ENCODE results near the gene KCNH5.

KCNH5 gene

DNA sequence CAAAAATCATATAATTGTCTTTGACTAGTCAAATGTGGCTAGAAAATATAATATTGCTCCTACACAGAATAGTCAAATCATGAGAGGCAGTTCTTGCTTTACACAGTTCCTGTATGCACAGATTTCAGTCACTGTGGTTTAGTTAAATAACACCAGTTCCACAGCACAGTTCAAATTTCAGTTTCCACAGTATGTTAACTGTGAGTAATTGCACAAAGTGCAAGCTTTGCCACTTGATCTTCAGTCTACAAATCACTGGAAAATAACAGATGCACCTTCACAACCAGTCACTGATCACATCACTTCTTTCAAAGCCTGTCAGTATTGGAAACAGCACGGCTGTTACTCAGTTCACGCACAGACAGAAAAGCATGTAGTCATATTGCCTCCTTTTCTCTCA, 38.7 kb downstream of the KCNH5 start:
- DNase-seq (ENCODE audit: low read depth in 2 of 2): no peak

DNA sequence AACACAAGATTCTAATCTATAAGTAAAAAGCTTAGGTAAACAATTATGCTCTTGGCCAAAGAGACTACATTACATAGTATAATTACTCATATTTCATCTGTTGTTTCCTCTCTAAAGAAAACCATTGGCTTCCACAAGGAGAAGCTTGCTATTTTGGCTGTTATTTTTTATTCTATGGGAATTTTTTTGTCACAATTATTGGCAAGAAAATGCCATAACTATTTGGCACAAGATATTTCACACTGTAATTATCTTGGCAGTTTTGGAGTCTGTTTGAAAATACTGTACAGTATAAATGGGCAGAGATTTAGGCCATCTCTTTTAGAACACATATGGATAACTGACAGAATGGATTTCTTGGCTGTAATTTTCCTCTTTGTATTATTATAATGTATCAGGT, 51.2 kb downstream of the KCNH5 start:
- no peak for DNase-seq (ENCODE audit: low read depth in 2 of 2)

DNA sequence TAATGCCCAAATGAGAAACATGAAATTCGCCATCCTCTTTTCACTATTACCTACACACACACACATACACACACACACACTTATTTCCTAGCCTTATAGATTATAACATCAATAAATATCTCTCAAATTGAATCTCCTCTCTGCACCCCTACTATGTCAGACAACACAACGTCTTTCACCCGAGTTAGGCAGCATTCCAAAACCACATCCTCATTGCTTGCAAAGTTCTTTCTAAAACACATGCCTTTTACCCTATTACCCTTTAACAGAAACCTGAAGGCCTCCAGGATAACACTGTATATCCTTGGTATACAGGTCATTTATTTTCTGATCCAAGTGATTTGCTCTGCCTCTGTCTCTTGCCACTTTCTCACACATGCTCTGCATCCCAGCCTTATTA, 56.3 kb downstream of the KCNH5 start:
- no peak for DNase-seq (ENCODE audit: low read depth in 2 of 2)

DNA sequence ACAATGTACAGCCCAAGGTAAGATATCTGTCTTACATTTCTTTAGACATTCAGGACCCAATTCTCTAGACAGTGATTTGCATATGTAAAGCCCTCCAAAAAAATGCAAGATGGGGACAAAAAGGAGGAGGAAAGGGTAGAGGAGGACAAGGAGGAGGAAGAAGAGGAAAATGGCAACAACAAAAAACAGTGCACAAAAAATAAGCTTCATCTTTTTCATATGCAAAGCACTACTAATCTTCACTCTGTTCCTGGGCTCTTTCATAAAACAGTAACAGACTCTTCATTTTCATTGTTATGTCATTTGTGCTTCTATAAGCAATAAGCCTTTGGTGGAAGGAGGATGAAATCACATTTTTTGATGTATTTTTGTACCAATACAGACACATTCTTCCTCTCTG, 61.4 kb downstream of the KCNH5 start:
- DNase-seq (ENCODE audit: low read depth in 2 of 2): no peak

DNA sequence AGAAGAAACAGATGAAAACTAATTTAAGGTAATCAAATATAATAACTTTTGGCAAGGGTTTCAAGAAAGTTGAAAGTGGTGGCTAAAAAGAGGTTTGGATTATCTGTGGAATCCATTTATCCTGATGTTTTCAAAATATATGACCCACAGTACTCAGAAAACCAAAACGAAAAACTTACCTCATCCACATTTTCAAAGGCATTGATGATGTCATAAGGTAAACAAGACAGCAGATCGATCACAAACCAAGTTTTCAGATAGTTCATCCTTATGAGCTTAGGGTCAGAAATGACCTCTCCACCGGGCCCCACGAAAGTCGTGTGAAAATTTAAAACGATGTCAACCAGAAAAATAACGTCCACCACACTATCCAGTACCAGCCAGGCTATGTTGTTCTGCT, 64.6 kb downstream of the KCNH5 start:
- no peak for DNase-seq (ENCODE audit: low read depth in 2 of 2)

DNA sequence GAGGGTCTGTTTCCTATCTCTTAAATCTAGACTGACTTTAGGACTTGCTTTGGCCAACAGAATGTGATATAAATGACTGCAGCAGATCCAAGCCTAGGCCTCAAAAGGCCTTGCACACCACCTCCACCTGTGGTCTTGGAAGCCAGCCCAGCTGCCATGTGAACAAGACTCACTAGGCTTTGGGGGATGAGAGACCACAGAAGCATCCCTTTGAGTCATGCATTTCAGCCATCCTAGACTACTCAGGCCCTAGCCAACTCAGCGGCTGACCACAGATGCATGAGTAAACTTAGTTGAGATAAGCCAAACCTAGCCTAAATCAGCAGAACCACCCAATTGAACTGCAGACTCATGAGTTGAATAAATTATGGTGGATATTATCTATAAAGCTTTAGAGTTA, 87.7 kb downstream of the KCNH5 start:
- DNase-seq (ENCODE audit: low read depth in 2 of 2): no peak

DNA sequence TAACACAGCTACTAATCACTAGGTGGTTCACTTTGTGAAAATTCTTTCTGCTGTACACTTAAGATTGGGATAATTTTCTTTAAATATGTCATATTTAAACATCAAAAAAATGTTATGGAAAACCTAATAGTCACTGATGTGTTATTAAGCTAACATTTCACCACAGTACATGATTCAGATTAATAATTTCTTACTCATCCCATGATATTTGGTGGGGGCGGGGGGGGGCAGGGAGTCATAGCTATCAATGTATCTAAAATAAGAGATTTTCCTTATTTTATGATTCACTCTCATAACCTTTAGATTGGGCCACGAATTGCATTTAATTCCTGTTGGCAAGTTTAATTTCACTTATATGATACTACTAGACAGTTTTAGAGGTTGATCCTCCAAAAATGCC, 88.8 kb downstream of the KCNH5 start:
- DNase-seq (ENCODE audit: low read depth in 2 of 2): no peak

DNA sequence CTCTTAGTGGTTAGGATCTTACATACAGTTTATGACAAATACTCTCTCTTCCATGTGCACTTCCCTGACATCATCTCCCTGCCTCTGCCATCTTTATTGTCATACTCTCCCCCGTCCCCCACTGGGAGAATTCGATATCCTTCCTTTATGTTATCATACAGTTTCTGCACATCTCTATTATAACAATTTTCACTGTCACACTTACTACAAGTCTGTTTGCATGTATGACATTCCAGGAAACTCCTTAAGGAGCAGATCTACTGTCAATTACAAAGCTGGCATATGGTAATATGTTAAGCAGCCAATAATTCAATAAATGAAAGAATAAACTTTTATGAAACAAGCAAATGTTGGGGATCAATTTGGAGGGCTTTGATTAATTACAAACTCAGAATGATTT, 91.1 kb downstream of the KCNH5 start:
- no peak for DNase-seq (ENCODE audit: low read depth in 2 of 2)

DNA sequence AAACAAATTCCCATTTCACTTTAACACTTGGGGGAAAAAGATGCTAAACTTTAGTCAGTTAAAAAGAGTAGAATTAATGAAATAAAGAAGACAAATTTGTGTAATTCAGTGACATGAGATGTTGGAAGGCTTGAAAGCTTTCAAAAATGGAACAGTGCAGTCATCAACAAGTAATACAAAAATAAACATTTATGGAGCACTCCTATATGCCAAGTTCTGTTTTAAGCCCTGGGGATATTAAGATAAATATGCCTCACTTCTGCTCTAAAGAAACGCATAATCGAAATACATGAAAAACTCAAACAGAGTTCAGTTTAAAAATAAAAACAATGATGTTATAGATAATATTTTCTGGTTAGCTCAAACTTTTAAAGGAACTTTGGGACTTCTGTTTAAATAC, 93.0 kb downstream of the KCNH5 start:
- no peak for DNase-seq (ENCODE audit: low read depth in 2 of 2)

DNA sequence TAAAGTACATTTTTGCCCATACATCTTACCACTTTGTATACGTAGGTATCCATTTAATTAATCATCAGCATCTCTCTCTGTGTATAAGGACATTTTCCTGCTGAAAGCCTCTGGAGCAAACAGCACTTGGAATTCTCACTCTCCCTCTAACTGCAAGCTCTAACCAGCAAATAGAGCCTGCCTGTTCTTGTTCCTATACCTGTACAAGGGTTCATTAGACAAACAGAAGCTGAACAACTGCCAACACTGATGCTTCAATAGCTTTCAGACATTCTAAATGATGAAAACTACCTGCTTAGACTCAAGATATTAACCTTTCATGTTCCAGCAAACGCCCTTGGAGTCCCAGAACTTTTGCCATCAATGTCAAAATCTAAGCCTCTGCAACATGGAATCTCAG, 98.0 kb downstream of the KCNH5 start:
- no peak for DNase-seq (ENCODE audit: low read depth in 2 of 2)

DNA sequence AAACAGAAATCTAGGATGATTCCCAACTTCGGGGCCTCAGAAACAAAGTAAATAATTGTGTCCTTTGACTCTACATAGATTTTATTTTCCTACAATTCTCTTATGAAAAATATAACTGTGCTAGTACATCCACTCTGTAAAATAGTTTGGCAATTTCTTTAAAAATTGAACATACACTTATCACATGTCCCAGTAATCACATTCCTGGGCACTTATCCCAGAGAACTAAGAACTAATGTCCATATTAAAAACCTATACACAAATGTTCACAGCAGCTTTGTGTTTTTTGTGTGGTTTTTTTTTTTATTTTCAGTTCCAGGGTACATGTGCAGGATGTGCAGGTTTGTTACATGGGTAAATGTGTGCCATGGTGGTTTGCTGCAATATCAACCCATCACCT, 99.0 kb downstream of the KCNH5 start:
- no peak for DNase-seq (ENCODE audit: low read depth in 2 of 2)

DNA sequence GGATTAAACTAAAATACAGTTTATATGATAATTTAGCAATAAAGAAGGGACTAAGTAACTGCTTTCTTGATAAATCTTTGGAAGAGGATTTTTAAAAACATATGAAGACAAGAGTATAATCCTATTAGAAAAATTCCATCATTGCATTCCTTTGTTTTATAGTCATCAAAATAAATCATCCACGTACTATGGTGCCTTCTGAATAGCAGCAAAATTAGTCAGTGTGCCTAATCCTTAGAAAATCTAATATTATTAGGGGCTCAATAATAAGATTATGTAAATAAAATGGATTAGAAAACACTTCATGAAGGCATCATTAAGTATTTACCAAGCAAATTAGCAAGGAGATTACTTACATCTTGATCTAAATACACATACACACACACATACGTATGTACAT, 102.1 kb downstream of the KCNH5 start:
- DNase-seq (ENCODE audit: low read depth in 2 of 2): no peak

DNA sequence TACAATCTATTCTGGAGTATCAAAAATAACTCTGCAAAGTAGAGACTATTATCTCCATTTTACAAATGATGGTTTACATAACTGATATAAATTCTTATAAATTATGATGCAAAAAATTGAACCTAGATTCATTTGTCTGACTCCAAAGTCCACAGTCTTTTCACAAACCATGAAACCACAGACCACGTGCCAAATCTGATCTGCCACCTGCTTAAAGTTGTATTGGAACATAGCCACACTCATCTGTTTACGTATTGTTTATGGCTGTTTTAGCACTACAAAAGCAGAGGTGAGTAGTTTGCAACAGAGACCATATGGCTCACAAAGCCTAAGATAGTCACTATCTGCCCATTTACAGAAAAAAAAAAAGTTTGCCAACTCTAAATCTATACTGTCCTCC, 105.3 kb downstream of the KCNH5 start:
- DNase-seq (ENCODE audit: low read depth in 2 of 2): no peak

DNA sequence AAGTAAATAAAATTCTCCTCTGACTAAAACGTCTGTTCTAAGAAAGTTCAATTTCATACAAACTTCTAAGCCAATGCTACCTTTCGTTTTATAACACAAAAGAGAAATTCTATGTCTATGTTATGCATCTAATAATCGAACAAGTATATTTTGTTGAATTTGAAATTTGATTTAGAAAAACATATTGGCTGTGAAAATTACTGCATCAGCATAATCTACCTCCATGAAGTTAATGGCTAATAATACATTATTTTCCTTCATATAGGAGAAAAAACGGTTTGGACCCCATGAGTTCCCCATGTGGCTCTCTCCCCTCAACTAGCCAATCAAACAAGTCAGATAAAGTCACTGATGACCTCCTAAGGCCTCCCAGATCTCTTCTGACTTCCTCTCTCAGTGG, 106.5 kb downstream of the KCNH5 start:
- DNase-seq (ENCODE audit: low read depth in 2 of 2): no peak

DNA sequence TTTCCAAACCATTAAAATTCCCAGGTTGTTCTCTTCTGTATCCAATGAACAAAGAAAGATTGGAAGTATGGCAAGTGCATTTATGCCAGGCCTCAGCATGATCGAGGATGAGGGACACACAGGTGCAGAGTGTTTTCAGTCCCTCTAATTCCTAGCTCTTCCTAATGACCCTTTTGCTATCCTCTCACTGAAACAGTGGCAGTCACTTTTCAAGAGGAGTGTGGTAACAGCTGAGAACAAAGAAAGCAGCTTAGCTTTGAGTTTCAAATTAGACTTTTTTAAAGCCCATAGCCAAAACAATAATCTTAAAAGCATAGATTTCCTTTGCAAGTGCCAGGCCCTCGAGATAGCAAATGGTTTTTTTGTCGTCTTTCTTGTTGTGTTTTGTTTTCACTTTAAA, 110.8 kb downstream of the KCNH5 start:
- no peak for DNase-seq (ENCODE audit: low read depth in 2 of 2)

DNA sequence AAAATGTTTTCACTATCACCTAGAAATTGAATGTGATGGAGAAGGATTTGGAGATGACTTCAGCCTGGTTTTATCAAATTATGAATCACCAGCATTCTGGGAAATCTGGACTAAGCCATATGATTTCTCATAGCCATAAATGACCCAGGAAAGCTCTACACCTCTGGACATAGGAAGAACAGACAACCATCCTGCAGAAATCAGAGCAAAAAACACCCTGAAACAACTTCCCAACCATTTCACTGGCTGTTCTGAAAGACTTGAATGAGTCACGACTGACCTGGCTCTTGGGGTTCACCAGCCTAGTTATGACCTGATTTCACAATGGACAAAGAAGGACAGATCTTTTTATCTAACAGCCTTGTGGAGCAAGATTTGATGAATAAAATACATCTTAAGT, 123.8 kb downstream of the KCNH5 start:
- no peak for DNase-seq (ENCODE audit: low read depth in 2 of 2)

DNA sequence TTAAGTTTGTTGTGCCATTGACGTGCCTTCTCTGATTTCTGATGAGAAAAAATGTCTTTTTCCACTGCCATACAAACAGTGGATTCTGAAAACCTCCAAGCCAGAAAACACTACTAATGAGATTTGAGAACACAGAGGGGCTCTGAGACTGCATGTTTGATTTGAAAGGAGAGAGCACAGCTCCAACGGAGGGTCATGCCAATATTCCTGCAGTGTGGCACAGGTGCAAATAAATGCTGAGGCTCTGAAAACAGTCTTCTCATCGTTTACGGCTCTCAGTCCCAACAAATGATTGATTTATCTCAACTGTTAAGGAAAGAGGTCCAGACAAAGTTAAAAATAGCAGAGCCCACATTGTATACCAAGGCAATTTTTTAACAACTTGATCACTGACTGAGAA, 128.7 kb downstream of the KCNH5 start:
- DNase-seq (ENCODE audit: low read depth in 2 of 2): no peak

DNA sequence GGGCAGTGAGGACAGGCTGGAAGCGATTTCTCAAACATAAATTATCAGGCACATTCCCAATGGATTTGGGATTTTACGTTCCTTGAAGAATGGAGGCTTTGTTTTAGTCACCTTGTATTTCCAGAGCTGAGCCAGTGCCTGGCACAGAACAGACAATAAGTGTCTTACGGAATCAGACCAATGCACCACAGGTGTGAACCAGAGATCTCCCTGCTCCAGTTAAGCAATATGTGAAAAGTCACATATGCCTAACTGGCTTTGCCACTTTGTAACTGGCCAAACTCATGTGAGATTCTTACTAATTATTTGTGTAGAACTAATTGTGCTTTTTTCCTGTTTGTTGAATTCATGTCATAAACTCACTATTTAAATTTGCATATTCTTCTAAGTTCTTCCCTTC, 130.4 kb downstream of the KCNH5 start:
- DNase-seq (ENCODE audit: low read depth in 2 of 2): no peak

DNA sequence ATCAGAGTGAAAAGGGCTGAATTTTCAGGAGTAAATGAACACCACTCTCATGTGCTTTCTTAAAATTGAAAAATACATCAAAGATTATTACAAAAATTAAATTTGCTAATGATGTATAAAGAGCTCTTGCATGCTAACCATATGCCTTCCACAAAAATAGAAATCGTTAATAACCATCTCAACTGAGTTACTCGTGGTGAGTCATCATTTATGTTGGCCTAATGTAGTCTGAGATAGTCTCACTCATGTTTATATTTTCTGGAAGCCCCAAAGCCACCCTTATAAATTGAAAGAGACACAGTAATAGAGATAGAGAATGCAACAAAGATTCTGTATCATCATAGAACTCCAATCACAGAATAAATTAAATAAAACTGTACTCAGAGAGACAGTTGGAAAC, 131.2 kb downstream of the KCNH5 start:
- DNase-seq (ENCODE audit: low read depth in 2 of 2): no peak

DNA sequence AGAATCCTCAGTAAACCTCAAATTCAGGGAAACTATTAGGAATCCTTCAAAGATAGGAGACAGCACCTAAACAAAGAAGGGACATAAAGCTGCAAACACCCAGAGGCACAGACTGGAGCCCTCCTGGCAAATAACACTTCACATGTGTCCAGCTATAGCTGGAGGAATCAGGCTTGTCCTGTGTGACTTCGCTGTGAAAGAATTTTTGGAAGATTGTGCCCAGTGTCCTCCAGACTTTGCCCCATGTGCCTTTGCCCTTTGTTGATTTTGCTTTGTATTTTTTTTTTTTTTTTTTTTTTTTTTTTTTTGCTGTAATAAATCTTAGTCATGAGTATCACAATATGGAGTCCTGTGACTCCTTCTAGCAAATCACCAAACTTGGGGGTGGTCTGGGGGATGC, 136.8 kb downstream of the KCNH5 start:
- no peak for DNase-seq (ENCODE audit: low read depth in 2 of 2)

DNA sequence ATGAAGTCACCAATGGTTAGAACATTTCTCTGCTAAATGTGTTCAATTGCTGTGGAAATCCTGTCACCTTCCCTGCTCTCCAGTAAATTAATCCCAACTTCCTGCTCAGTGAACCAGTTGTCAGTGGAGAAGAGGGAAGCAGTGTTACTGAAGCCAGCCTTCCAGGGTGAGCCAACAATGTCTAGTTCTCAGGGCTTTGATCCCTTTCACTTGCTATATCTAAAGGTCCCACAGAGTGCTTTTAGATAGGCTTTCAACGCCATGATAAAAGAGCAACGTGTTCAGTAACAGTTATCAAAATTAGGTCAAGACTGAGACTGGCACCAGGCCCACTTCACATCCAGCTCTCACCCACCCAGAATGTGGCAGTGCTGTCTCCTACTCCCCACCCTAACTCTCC, 139.7 kb downstream of the KCNH5 start:
- DNase-seq (ENCODE audit: low read depth in 2 of 2): no peak

DNA sequence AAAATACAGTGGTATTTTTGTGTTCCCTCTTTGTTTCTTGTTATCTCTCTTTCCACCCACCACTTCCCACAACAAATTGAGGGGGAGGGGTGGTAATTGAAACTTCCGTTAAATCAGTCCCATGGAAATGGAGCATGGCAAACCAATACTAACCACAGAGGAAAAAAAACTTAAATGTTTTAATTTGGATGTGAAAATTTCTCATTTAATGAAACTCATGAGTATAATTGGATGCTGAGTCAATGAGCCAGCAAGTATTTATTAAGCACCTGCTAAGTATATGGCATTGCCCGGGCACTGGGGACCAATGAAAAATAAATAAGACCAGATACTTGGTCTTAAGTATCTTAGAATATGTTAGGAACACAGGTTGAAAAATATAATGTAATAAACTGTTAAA, 147.5 kb downstream of the KCNH5 start:
- no peak for DNase-seq (ENCODE audit: low read depth in 2 of 2)

DNA sequence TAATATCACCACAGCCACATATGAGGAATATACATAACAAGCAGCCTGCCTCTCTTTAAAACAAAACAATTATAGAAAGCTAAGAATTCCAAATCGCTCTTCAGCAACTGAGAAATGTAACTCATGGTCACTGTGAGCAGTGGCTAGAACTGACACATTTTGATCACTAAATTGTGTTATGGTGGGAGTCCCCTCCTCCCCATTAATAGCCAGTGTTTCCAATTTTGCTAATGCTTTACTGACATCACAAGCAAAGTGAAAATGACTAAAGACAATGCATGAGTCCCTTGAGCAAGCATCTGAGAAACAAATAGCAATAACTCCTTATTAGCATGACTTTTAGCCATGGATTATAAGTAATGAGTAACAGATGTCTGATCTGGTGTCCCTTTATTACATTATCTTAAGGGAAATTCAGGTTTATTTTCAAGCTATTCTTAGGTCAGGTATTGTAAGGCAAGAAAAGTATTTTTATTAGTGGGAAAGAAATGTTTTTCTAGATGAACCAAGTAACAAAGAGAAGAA, 148.3 kb downstream of the KCNH5 start:
- DNase-seq (ENCODE audit: low read depth in 2 of 2): no peak

DNA sequence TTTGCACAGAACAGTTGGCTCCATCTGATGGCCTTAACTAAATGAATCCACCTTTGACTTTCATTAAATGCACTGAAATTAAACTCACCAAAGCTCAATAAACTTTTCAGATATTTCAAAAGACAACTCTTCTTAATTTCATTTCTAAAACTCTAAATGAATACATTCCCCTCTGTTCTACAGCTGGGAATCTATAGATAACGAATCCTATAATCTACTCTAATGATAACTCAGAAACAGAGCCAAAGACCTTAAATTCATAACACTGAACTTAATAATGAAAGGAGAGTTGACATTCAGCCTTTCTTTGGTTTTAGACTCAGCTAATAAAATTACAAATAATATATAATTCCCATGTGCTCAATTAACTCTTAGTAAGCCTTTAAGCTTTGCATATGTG, 150.5 kb downstream of the KCNH5 start:
- no peak for DNase-seq (ENCODE audit: low read depth in 2 of 2)

DNA sequence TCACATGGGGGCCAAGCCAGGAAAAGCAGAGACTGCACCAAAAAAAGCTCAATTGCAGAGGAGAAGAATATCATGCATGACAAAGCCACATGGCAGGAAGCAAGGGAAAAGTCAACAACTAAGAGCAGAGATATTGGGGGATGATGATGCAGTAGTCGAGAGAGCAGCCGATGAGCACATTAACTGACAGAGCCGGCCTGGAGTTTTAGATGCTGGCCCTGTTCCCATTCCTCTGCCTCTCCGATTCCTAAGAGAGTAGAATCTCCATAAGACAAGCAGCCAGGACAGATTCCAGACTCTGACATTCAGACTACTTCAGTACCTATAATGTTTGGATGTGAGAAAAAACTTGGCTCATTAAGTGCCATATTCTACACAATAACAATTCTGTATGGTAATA, 155.9 kb downstream of the KCNH5 start:
- no peak for DNase-seq (ENCODE audit: low read depth in 2 of 2)
